Measurements from ENCODE around the gene EMX1.

EMX1 gene

GRCh38 chr2:72958542-72959385, 41.4 kb downstream of the EMX1 start:
- Histone ChIP-seq H3K27me3 (ENCODE audit: insufficient read depth, low read length) (peaks cover 8% of the 10 kb centered on the region; the same call in 1 of the 2 replicates), H3K27ac (ENCODE audit: low read length) (no peak overlapping the region), H3K9ac (ENCODE audit: low read depth, low read length) (no peak overlapping the region), H3K4me3 (ENCODE audit: low read length) (no peak overlapping the region), H3K36me3 (ENCODE audit: insufficient read depth, low read depth, low read length) (peaks cover 7% of the 10 kb centered on the region; the same call in 1 of the 2 replicates), H3K4me1 (ENCODE audit: insufficient read depth, low read length) (peaks cover 15% of the 10 kb centered on the region), H3K9me3 (ENCODE audit: insufficient read depth, low read depth, low read length) (no peaks in the 10 kb centered on the region)

GRCh38 chr2:72959554-72959953, 42.2 kb downstream of the EMX1 start:
- Histone ChIP-seq H3K9me3 (ENCODE audit: insufficient read depth, low read depth, low read length) (no peaks in the 10 kb centered on the region), H3K4me1 (ENCODE audit: insufficient read depth, low read length) (peaks cover 23% of the 10 kb centered on the region), H3K27me3 (ENCODE audit: insufficient read depth, low read length) (peaks cover 4% of the 10 kb centered on the region; the same call in 1 of the 2 replicates), H3K4me3 (ENCODE audit: low read length) (no peak overlapping the region), H3K9ac (ENCODE audit: low read depth, low read length) (no peak overlapping the region), H3K27ac (ENCODE audit: low read length) (no peak overlapping the region), H3K36me3 (ENCODE audit: insufficient read depth, low read depth, low read length) (peaks cover 7% of the 10 kb centered on the region; the same call in 1 of the 2 replicates)

GRCh38 chr2:72959995-72960981, 43.0 kb downstream of the EMX1 start:
- Histone ChIP-seq H3K4me3 (ENCODE audit: low read length) (no peak overlapping the region), H3K9me3 (ENCODE audit: insufficient read depth, low read depth, low read length) (no peaks in the 10 kb centered on the region), H3K27ac (ENCODE audit: low read length) (no peak overlapping the region), H3K27me3 (ENCODE audit: insufficient read depth, low read length) (peaks cover 4% of the 10 kb centered on the region; the same call in 1 of the 2 replicates), H3K9ac (ENCODE audit: low read depth, low read length) (no peak overlapping the region), H3K36me3 (ENCODE audit: insufficient read depth, low read depth, low read length) (peaks cover 7% of the 10 kb centered on the region; the same call in 1 of the 2 replicates), H3K4me1 (ENCODE audit: insufficient read depth, low read length) (peaks cover 23% of the 10 kb centered on the region)

GRCh38 chr2:72961036-72961720, 43.9 kb downstream of the EMX1 start:
- H3K4me3 ChIP-seq (ENCODE audit: low read length): no peak overlapping the region
- peaks cover 4% of the 10 kb centered on the region; the same call in 1 of the 2 replicates for H3K27me3 ChIP-seq (ENCODE audit: insufficient read depth, low read length)
- H3K9me3 ChIP-seq (ENCODE audit: insufficient read depth, low read depth, low read length): no peaks in the 10 kb centered on the region
- peaks cover 23% of the 10 kb centered on the region for H3K4me1 ChIP-seq (ENCODE audit: insufficient read depth, low read length)
- no peak overlapping the region for H3K27ac ChIP-seq (ENCODE audit: low read length)
- H3K9ac ChIP-seq (ENCODE audit: low read depth, low read length): no peak overlapping the region
- peaks cover 7% of the 10 kb centered on the region; the same call in 1 of the 2 replicates for H3K36me3 ChIP-seq (ENCODE audit: insufficient read depth, low read depth, low read length)

- H3K9ac ChIP-seq (ENCODE audit: low read depth, low read length): no peak overlapping the region
- peaks cover 7% of the 10 kb centered on the region; the same call in 1 of the 2 replicates for H3K36me3 ChIP-seq (ENCODE audit: insufficient read depth, low read depth, low read length)
- H3K9me3 ChIP-seq (ENCODE audit: insufficient read depth, low read depth, low read length): no peaks in the 10 kb centered on the region
- no peak overlapping the region for H3K27ac ChIP-seq (ENCODE audit: low read length)
- no peak overlapping the region for H3K4me3 ChIP-seq (ENCODE audit: low read length)
- peaks cover 23% of the 10 kb centered on the region for H3K4me1 ChIP-seq (ENCODE audit: insufficient read depth, low read length)
- peaks cover 4% of the 10 kb centered on the region; the same call in 1 of the 2 replicates for H3K27me3 ChIP-seq (ENCODE audit: insufficient read depth, low read length)
Observed at GRCh38 chr2:72961853-72962468, 44.6 kb downstream of the EMX1 start.

GRCh38 chr2:72962911-72963310, 45.6 kb downstream of the EMX1 start:
- Histone ChIP-seq H3K4me3 (ENCODE audit: low read length) (peak overlapping the region; percentile 16; the same call in 1 of the 2 replicates), H3K9me3 (ENCODE audit: insufficient read depth, low read depth, low read length) (no peaks in the 10 kb centered on the region), H3K9ac (ENCODE audit: low read depth, low read length) (peak overlapping the region; percentile 70; the same call in 1 of the 2 replicates), H3K4me1 (ENCODE audit: insufficient read depth, low read length) (peaks cover 23% of the 10 kb centered on the region), H3K36me3 (ENCODE audit: insufficient read depth, low read depth, low read length) (no peaks in the 10 kb centered on the region), H3K27ac (ENCODE audit: low read length) (peak overlapping the region; percentile 72), H3K27me3 (ENCODE audit: insufficient read depth, low read length) (no peaks in the 10 kb centered on the region; the same call in 1 of the 2 replicates)

GRCh38 chr2:72963423-72964145, 46.3 kb downstream of the EMX1 start:
- Histone ChIP-seq H3K4me1 (ENCODE audit: insufficient read depth, low read length) (peaks cover 23% of the 10 kb centered on the region), H3K9me3 (ENCODE audit: insufficient read depth, low read depth, low read length) (no peaks in the 10 kb centered on the region), H3K36me3 (ENCODE audit: insufficient read depth, low read depth, low read length) (no peaks in the 10 kb centered on the region), H3K4me3 (ENCODE audit: low read length) (peak overlapping the region; percentile 16; the same call in 1 of the 2 replicates), H3K27me3 (ENCODE audit: insufficient read depth, low read length) (no peaks in the 10 kb centered on the region; the same call in 1 of the 2 replicates), H3K9ac (ENCODE audit: low read depth, low read length) (peak overlapping the region; percentile 70; the same call in 1 of the 2 replicates), H3K27ac (ENCODE audit: low read length) (peak overlapping the region; percentile 72)

- Histone ChIP-seq H3K27me3 (ENCODE audit: insufficient read depth, low read length) (no peaks in the 10 kb centered on the region; the same call in 1 of the 2 replicates), H3K27ac (ENCODE audit: low read length) (no peak overlapping the region), H3K4me3 (ENCODE audit: low read length) (no peak overlapping the region), H3K4me1 (ENCODE audit: insufficient read depth, low read length) (peaks cover 23% of the 10 kb centered on the region), H3K36me3 (ENCODE audit: insufficient read depth, low read depth, low read length) (no peaks in the 10 kb centered on the region), H3K9me3 (ENCODE audit: insufficient read depth, low read depth, low read length) (no peaks in the 10 kb centered on the region), H3K9ac (ENCODE audit: low read depth, low read length) (no peak overlapping the region)
Observed at GRCh38 chr2:72964146-72964525, 46.8 kb downstream of the EMX1 start.

- Histone ChIP-seq H3K27ac (ENCODE audit: low read length) (no peak overlapping the region), H3K9ac (ENCODE audit: low read depth, low read length) (no peak overlapping the region), H3K4me1 (ENCODE audit: insufficient read depth, low read length) (peaks cover 23% of the 10 kb centered on the region)
Observed at GRCh38 chr2:72965016-72965415, 47.7 kb downstream of the EMX1 start.

GRCh38 chr2:72965770-72966450, 48.6 kb downstream of the EMX1 start:
- H3K9ac ChIP-seq (ENCODE audit: low read depth, low read length): no peak overlapping the region
- no peaks in the 10 kb centered on the region; the same call in 1 of the 2 replicates for H3K27me3 ChIP-seq (ENCODE audit: insufficient read depth, low read length)
- H3K36me3 ChIP-seq (ENCODE audit: insufficient read depth, low read depth, low read length): no peaks in the 10 kb centered on the region
- no peak overlapping the region for H3K27ac ChIP-seq (ENCODE audit: low read length)
- H3K4me1 ChIP-seq (ENCODE audit: insufficient read depth, low read length): peaks cover 23% of the 10 kb centered on the region
- no peak overlapping the region for H3K4me3 ChIP-seq (ENCODE audit: low read length)
- no peaks in the 10 kb centered on the region for H3K9me3 ChIP-seq (ENCODE audit: insufficient read depth, low read depth, low read length)

More at GRCh38 chr2:72965016-72965415, 47.7 kb downstream of the EMX1 start:
- no peaks in the 10 kb centered on the region for H3K36me3 ChIP-seq (ENCODE audit: insufficient read depth, low read depth, low read length)
- H3K27me3 ChIP-seq (ENCODE audit: insufficient read depth, low read length): no peaks in the 10 kb centered on the region; the same call in 1 of the 2 replicates
- no peaks in the 10 kb centered on the region for H3K9me3 ChIP-seq (ENCODE audit: insufficient read depth, low read depth, low read length)
- no peak overlapping the region for H3K4me3 ChIP-seq (ENCODE audit: low read length)

Data from iPS-20b (cell line).